Measurements from ENCODE around the gene KCNJ14. TPM values are rescaled to one million over a fixed set of nuclear protein-coding genes. Genes with fewer than 3 reads are reported as not detected.

The KCNJ14 gene
- total and polyA plus RNA-seq, 2 donors (not counting 3 experiments of a cell fraction or from before 2014, with no cell fraction given): 0.26 to 1.4 TPM

GRCh38 chr19:48444936-48445200, 10.5 kb upstream of the KCNJ14 start:
- H2AFZ ChIP-seq (ENCODE audit: low read depth, low read length): peak overlapping the region; percentile 33
- peaks cover 7 to 19% of the 10 kb centered on the region in 2 experiments for H3K27me3 ChIP-seq (ENCODE audit: control insufficient read depth in 2 of 2, insufficient read depth in 2 of 2, low read length in 2 of 2)
- intact Hi-C loops (cut with micrococcal nuclease): loop anchor here (1.0 to 5.0 kb wide), 9 partner anchors 21 to 178 kb away; partner anchors contain the start of genes CYTH2, KDELR1 and SYNGR4
- H3K79me2 ChIP-seq (ENCODE audit: control insufficient read depth, insufficient read depth, low read length): peaks cover 12% of the 10 kb centered on the region
- no peaks in the 10 kb centered on the region for H3K9me3 ChIP-seq (replicated peaks; ENCODE audit: control insufficient read depth, insufficient read depth, low read length)
- peaks cover 0 to 9% of the 10 kb centered on the region in 2 experiments for H3K36me3 ChIP-seq (ENCODE audit: control insufficient read depth in 2 of 2, extremely low read depth in 1 of 2, insufficient read depth in 2 of 2, low read length in 2 of 2)
- POLR2A ChIA-PET: interaction anchor here (1.0 kb wide), 1 partner anchor 25 kb away, joined by 3 read pairs; no protein-coding TSS in a partner anchor
- no TSS peak for BruUV-seq (replicated peaks)
- DNase-seq (ENCODE audit: low read depth, low spot score) (no peak), FAIRE-seq (no peak)
- CTCF ChIA-PET: interaction anchor here (0.5 to 2.4 kb wide), 23 partner anchors 10 to 156 kb away, joined by 3 to 52 read pairs (median 5); partner anchors contain the start of genes GRIN2D, KDELR1, SYNGR4 and TMEM143
- no peaks in the 10 kb centered on the region for H4K20me1 ChIP-seq (replicated peaks; ENCODE audit: control insufficient read depth, extremely low read depth, insufficient read depth, low read length)
- no peak overlapping the region for H3K9ac ChIP-seq (replicated peaks; ENCODE audit: extremely low read depth, insufficient read depth, low read length)
- dilution Hi-C loops (cut with MboI; ENCODE audit: extremely low pct_ligation_motif_present, low sequenced_read_pairs): no loop called here
- peak overlapping the region; percentile 5 to 86 (median 6) for H3K4me3 ChIP-seq (replicated peaks in 1 of 3; ENCODE audit: insufficient read depth in 1 of 3, low read depth in 1 of 3, low read length in 3 of 3)
- H3K4me2 ChIP-seq (ENCODE audit: insufficient read depth, low read length): peak overlapping the region; percentile 57
- no peak overlapping the region for H3K27ac ChIP-seq (ENCODE audit: insufficient read depth, low read depth, low read length)
- TF ChIP-seq FOS (IDR thresholded peaks at IDR 0.05; ENCODE audit: borderline replicate concordance, insufficient read depth, low read length): no peak
- TF ChIP-seq GATA2 (IDR thresholded peaks at IDR 0.05; ENCODE audit: insufficient read depth, insufficient read length, low read depth, low read length): no peak
- no peak for TF ChIP-seq MYC (IDR thresholded peaks at IDR 0.05; ENCODE audit: low read depth, low read length)
- TF ChIP-seq MAX (IDR thresholded peaks at IDR 0.05; ENCODE audit: insufficient read depth, insufficient read length): no peak
- no peak for TF ChIP-seq POLR2AphosphoS5 (IDR thresholded peaks at IDR 0.05; ENCODE audit: insufficient read depth, low read depth, low read length)
- TF ChIP-seq CTCF (IDR thresholded peaks at IDR 0.05; ENCODE audit: extremely low read depth in 1 of 2, insufficient read depth in 1 of 2, low read depth in 1 of 2, low read length in 2 of 2): no peak
- TF ChIP-seq EZH2 (IDR thresholded peaks at IDR 0.05; ENCODE audit: borderline replicate concordance, low read depth, low read length, severe bottlenecking): no peak
- no peak for TF ChIP-seq JUN (IDR thresholded peaks at IDR 0.05; ENCODE audit: borderline replicate concordance, insufficient read depth, insufficient read length, low read depth)
- no peak for TF ChIP-seq POLR2A (IDR thresholded peaks at IDR 0.05; ENCODE audit: low read depth, low read length)
- no peaks in the 10 kb centered on the region for H3K9me1 ChIP-seq (replicated peaks; ENCODE audit: control insufficient read depth, extremely low read depth, insufficient read depth, low read length)
- H3K4me1 ChIP-seq (ENCODE audit: control insufficient read depth, extremely low read depth, insufficient read depth, low read length): peaks cover 17% of the 10 kb centered on the region
